ENCODE measurements around the gene COL23A1.

- TF ChIP-seq GATA3 (IDR thresholded peaks at IDR 0.05; ENCODE audit: low read depth, low read length) (no peak), GATA2 (IDR thresholded peaks at IDR 0.05; ENCODE audit: low read depth, low read length) (no peak)
Observed at GRCh38 chr5:178555005-178555404, 35.2 kb downstream of the COL23A1 start.

Data from SH-SY5Y (cell line).